HG03378 (cell line): ENCODE results near the gene TNS2.

Source experiments
- ATAC-seq: cut with Tn5 transposase; IDR thresholded peaks from one replicate; pipeline ENCODE4 v1.9.1; 2021; ENCODE audit warnings: mild to moderate bottlenecking, moderate library complexity; ENCODE audit not compliant: unreplicated experiment

The TNS2 gene

DNA sequence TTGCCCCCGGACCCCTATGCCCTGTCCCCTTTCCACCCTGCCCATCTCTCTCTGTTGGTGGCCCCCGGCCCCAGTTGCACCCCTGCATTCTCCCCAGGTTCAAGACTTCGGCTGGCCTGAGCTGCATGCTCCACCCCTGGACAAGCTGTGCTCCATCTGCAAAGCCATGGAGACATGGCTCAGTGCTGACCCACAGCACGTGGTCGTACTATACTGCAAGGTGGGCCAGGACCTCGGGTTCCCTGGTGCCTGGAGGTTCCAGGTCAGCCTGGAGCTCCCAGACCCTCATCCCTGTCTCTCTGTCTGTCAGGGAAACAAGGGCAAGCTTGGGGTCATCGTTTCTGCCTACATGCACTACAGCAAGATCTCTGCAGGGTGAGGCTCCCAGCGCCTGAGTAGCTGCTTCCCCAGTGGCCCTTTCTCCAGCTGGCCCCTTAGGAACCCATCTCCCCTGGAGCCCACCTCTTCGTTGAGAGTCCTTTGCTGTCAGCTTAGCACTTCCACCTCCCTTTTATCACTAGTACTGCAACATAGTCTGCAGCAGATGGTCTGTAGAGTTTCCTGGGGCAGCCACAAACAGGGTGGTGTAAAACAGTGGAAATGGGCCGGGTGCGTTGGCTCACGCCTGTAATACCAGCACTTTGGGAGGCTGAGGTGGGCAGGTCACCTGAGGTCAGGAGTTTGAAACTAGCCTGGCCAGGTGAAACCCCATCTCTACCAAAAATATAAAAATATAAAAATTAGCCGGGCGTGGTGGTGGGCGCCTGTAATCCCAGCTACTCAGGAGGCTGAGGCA lies 5.8 kb downstream of the TNS2 start:
- no peak for ATAC-seq

DNA sequence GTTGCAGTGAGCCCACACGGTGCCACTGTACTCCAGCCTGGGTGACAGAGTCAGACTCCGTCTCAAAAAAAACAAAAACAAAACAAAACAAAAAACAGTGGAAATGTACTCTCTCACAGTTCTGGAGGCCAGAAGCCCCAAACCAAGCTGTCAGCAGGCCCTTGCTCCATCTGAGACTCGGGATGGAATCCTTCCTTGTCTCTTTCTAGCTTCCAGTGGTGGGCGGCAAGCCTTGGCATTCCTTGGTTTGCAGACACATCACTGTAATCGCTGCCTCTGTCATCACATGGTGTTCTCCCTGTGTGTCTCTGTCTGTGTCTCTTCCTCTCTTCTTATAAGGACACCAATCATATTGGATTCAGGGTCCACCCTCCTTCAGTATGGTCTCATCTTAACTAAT lies 6.4 kb downstream of the TNS2 start:
- no peak for ATAC-seq

- ATAC-seq, result no peak
Observed at GRCh38 chr12:53056901-53057300, 7.0 kb downstream of the TNS2 start.

DNA sequence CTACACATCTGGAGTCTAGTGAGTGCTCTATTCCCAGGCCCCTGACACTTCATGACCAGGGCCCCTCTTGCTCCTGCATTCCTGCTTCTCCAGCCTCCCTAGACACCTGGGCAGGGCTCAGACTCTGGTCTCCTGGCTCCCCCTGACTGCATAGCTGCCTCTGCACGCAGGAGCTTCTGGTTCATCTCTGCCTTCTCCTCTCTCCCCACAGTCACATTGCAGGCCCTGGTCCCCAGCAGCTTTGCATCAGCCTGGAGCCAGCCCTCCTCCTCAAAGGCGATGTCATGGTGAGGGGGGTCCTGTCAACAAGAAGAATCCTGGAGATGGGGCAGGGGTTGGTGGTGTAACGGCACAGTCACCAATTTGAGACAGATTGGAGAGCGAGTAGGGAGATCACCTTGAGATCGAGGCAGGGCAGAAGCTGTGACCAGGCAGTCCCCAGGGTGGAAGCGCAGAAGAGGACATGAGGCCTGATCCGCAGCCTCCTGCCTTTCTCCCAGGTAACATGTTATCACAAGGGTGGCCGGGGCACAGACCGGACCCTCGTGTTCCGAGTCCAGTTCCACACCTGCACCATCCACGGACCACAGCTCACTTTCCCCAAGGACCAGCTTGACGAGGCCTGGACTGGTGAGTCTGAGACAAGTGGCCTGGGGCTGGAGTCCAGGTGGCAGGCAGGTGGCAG lies 8.1 kb downstream of the TNS2 start:
- no peak for ATAC-seq

- ATAC-seq, result no peak
Observed at GRCh38 chr12:53058674-53059433, 9.0 kb downstream of the TNS2 start.

DNA sequence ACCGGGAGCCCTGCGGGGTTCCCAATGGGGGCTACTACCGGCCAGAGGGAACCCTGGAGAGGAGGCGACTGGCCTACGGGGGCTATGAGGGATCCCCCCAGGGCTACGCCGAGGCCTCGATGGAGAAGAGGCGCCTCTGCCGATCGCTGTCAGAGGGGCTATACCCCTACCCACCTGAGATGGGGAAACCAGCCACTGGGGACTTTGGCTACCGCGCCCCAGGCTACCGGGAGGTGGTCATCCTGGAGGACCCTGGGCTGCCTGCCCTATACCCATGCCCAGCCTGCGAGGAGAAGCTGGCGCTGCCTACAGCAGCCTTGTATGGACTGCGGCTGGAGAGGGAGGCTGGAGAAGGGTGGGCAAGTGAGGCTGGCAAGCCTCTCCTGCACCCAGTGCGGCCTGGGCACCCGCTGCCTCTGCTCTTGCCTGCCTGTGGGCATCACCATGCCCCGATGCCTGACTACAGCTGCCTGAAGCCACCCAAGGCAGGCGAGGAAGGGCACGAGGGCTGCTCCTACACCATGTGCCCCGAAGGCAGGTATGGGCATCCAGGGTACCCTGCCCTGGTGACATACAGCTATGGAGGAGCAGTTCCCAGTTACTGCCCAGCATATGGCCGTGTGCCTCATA lies 9.7 kb downstream of the TNS2 start:
- ATAC-seq, result no peak

- ATAC-seq, result no peak
Observed at GRCh38 chr12:53060064-53060720, 10.3 kb downstream of the TNS2 start.

DNA sequence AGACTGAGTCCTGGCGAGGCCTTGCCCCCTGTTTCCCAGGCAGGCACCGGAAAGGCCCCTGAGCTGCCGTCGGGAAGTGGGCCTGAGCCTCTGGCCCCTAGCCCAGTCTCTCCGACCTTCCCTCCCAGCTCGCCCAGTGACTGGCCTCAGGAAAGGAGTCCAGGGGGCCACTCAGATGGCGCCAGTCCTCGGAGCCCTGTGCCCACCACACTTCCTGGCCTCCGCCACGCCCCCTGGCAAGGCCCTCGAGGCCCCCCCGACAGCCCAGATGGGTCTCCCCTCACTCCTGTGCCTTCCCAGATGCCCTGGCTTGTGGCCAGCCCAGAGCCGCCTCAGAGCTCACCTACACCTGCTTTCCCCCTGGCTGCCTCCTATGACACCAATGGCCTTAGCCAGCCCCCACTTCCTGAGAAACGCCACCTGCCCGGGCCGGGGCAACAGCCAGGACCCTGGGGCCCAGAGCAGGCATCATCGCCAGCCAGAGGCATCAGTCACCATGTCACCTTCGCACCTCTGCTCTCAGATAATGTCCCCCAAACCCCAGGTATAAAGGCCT lies 10.9 kb downstream of the TNS2 start:
- ATAC-seq, result no peak

DNA sequence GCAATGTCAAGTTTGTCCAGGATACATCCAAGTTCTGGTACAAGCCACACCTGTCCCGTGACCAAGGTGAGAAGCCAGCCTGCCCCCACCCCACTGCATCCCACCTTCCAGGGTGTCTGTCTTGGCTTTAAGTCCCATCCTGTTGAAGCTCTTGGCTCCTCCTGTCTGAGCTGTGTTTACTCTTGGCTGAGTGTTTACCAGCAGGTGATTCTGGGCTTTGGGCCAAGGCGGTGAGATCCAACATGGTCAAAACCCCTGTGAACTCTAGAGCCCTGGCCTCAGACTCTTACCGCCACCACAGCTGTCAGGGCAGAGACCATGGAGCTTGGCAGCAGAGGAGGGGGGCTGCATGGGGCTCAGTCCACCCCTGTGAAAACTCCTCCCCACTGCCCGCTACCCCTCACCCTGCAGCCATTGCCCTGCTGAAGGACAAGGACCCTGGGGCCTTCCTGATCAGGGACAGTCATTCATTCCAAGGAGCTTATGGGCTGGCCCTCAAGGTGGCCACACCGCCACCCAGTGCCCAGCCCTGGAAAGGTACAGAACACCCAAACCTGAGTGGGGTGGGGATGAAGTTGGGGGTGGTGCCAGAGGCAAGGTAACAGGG lies 11.6 kb downstream of the TNS2 start:
- no peak for ATAC-seq

DNA sequence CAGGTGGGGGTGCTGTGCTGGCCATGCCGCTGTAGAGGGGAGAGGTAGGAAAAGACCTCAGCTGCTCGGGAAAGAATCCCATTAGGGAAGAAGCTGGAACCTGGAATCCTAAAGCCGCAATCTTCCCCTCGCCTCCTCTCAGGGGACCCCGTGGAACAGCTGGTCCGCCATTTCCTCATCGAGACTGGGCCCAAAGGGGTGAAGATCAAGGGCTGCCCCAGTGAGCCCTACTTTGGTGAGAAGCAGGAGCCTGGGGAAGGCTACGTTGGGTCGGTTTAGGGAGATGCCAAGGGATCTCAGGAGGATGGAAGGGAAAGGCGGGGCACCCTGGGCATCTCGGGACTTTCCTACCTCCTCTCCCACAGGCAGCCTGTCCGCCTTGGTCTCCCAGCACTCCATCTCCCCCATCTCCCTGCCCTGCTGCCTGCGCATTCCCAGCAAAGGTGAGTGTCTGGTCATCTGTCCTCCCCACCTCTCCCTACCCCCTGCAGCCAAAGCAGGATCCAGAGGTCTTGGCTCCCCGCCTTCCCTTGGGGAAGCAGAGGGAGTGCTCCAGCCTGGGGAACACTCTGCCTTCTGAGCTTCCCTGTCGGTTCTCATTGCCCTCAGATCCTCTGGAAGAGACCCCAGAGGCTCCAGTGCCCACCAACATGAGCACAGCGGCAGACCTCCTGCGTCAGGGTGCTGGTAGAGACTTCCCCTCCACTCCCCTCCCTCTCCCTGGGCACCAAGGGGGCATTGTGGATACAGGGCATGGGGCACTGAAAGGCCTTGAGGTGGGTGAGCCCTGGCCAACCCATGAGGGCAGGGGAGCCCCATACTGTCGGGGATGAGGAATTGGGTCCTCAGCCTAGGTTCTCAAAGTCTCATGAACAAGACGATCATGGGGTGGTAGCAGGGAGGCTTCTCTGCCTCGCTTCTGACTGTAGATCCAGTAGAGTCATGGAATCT lies 12.4 kb downstream of the TNS2 start:
- ATAC-seq, result no peak

- ATAC-seq, result no peak
Observed at GRCh38 chr12:53062977-53063707, 13.3 kb downstream of the TNS2 start.

- no peak for ATAC-seq
Observed at GRCh38 chr12:53063708-53064612, 14.1 kb downstream of the TNS2 start.

DNA sequence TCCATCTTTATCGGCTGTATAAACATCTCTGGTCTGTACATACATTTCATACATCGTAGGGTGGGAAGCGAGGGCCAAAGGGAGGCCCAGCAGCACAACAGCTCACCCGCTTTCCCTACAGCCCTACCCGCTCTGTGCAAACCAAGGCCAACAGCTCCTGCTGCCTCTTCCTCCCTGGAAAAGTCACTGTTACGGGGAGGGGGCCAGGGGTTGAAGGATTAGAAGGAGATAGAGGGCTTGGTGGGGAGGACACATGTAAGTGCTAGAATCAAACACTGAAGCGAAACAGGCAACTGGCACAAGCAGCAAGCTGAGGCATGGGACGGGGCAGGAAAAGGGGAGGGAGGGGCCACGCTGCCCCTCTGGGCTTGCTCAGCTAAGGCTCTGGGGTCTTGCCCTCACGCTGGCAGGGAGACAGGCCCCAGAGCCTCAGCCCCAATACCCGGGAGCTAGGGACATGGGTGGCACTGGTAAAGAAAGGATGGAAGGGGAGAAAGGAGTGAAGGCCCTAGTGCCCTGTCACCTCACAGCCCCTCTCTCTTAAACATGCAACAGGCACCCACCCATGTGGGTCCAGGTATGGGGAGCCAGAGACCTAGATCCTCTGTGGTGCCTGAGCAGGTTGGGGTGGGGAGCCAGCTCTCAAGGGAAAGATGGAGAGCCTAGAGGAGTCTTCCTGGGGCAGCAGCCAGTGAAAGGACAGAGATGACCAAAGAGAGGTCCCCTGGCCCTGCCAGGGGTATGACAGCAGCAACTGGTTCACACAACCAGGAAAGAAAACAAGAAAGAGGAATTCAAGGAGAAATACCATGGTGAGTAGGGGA lies 15.0 kb downstream of the TNS2 start:
- ATAC-seq, result no peak

- ATAC-seq, result no peak
Observed at GRCh38 chr12:53065470-53065869, 15.6 kb downstream of the TNS2 start.

DNA sequence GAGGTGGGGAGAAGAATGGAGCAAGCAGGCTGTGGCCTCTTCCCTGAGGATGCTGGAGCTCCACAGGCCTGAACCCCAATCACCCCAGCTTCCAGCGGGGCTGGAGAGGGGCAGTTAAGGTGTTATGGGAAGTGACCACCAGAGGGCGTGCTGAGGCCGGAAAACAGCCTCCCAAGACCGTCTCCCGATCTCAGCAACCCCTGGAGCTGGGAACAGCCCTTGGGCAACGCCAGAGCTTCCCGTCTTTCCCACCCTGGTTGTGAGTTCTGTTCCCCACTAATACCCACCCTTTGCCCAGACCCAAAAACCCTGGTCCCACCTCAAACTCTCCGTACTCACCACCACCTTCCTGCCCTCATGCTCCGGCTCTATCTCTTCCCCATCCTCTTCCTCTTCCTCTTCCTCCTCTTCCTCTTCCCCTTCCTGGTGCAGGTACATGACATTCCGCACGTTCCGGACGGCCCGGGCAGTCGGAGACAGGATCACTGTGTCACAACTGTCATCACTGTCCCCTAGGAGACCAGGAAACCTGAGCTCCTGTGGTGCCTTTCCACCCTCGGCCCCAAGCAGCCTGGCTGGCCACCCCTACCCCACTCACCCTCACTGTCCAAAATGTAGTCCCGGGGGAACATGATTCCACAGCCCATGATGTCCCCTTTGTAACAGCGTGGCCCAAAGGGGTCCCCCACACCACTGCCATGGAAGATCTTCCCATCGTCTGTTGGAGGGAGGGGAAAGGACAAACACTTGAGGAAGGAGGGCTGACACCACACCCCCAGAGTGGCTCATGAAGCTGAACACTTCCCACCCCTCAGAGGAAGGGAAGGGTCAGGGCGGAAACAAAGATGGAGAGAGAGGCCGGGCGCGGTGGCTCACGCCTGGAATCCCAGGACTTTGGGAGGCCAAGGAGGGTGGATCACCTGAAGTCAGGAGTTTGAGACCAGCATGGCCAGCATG lies 16.4 kb downstream of the TNS2 start:
- no peak for ATAC-seq
